HL-60 (cell line): ENCODE results near the gene PPEF2.

Source experiments
- DNase-seq, 2 experiments: peaks; one replicate each; pipeline ENCODE4 v3.0.0-alpha.2; 2010 to 2020; ENCODE audit warnings: low read depth in 1 of 2, low spot score in 1 of 2
- H3K27ac ChIP-seq: fragments of 250-450 bp; sonication (Bioruptor Pico); replicated peaks from 2 replicates; pipeline ENCODE4 v1.5.1; 2020; ENCODE audit warnings: mild to moderate bottlenecking, moderate library complexity
- H3K27me3 ChIP-seq: fragments of 250-450 bp; sonication (Bioruptor Pico); 2 replicates; pipeline ENCODE4 v1.5.1; 2021; ENCODE audit warnings: mild to moderate bottlenecking, moderate library complexity; ENCODE audit not compliant: insufficient read depth, poor library complexity, severe bottlenecking
- H3K4me3 ChIP-seq: replicated peaks from 2 replicates; pipeline ENCODE4 v1.5.1; 2011; ENCODE audit warnings: mild to moderate bottlenecking, control low read depth, low read length; ENCODE audit not compliant: insufficient read depth
- GABPA ChIP-seq: IDR thresholded peaks from 2 replicates; pipeline ENCODE4 v1.6.1; 2012; ENCODE audit warnings: low read depth
- POLR2AphosphoS5 ChIP-seq: IDR thresholded peaks from 2 replicates; pipeline ENCODE4 v1.6.1; 2012; ENCODE audit warnings: low read depth
- SPI1 ChIP-seq: IDR thresholded peaks from 2 replicates; pipeline ENCODE4 v1.6.1; 2012; ENCODE audit warnings: low read depth, mild to moderate bottlenecking, borderline replicate concordance
- TF ChIP-seq, protein P1 (sequence below): IDR thresholded peaks from 2 replicates; pipeline ENCODE4 v1.6.1; 2012; ENCODE audit warnings: low read depth; ENCODE audit not compliant: insufficient replicate concordance
- TF ChIP-seq, protein P2 (sequence below): IDR thresholded peaks from one replicate; pipeline ENCODE4 v1.5.1; 2011; ENCODE audit warnings: low read length, control low read depth, inconsistent platforms; ENCODE audit not compliant: insufficient read depth

The PPEF2 gene

DNA sequence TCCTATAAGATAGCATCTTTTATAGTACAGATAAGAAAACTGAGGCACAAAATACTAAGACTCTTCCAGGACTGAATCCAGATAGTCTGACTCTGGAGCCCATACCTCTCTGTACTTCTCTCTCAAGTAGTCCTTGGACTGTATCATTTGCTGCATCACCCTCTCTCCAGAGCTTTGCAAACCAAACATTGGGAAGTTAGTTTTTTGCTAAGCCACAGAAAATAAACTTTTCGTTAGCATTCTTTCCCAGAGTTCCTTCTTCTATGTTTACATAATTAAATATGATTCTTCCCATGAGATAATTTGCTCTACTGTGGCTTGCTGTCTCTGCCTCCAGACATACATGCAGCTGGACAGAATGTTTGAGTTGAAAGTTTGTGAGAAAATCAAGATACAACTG lies 22.0 kb downstream of the PPEF2 start:
- no peak for TF ChIP-seq SPI1
- Histone ChIP-seq H3K27ac (no peak overlapping the region), H3K27me3 (no peaks in the 10 kb centered on the region), H3K4me3 (no peak overlapping the region)
- DNase-seq = no peak

DNA sequence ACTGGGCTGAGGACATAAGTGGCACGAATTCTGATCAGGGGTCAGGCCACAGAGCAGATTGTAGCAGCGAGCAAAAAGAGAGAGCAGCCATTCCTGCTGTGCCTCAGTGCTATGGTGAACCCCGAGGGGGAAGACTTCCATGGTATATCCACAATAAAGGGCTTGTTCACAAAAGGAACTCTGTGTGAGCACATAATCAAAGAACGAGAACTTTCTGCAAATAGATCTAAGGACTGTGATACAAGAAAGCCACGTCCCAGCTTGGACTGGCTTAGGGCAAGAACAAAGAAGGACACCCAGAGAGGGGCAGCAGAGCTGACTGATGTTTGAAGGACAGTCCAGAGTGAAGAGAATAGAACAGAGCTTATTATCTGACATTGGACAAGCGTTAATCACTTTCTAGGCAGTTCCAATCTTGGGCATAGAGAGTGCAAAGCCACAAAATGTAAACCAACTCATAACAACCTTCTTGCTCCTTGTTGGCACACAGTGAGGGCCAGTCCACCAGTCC lies 24.0 kb downstream of the PPEF2 start:
- Histone ChIP-seq H3K4me3 (no peak overlapping the region), H3K27ac (no peak overlapping the region), H3K27me3 (no peaks in the 10 kb centered on the region)
- TF ChIP-seq, protein P1, sequence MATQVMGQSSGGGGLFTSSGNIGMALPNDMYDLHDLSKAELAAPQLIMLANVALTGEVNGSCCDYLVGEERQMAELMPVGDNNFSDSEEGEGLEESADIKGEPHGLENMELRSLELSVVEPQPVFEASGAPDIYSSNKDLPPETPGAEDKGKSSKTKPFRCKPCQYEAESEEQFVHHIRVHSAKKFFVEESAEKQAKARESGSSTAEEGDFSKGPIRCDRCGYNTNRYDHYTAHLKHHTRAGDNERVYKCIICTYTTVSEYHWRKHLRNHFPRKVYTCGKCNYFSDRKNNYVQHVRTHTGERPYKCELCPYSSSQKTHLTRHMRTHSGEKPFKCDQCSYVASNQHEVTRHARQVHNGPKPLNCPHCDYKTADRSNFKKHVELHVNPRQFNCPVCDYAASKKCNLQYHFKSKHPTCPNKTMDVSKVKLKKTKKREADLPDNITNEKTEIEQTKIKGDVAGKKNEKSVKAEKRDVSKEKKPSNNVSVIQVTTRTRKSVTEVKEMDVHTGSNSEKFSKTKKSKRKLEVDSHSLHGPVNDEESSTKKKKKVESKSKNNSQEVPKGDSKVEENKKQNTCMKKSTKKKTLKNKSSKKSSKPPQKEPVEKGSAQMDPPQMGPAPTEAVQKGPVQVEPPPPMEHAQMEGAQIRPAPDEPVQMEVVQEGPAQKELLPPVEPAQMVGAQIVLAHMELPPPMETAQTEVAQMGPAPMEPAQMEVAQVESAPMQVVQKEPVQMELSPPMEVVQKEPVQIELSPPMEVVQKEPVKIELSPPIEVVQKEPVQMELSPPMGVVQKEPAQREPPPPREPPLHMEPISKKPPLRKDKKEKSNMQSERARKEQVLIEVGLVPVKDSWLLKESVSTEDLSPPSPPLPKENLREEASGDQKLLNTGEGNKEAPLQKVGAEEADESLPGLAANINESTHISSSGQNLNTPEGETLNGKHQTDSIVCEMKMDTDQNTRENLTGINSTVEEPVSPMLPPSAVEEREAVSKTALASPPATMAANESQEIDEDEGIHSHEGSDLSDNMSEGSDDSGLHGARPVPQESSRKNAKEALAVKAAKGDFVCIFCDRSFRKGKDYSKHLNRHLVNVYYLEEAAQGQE = no peak
- TF ChIP-seq SPI1 = no peak
- no peak for TF ChIP-seq GABPA
- TF ChIP-seq, protein P2, sequence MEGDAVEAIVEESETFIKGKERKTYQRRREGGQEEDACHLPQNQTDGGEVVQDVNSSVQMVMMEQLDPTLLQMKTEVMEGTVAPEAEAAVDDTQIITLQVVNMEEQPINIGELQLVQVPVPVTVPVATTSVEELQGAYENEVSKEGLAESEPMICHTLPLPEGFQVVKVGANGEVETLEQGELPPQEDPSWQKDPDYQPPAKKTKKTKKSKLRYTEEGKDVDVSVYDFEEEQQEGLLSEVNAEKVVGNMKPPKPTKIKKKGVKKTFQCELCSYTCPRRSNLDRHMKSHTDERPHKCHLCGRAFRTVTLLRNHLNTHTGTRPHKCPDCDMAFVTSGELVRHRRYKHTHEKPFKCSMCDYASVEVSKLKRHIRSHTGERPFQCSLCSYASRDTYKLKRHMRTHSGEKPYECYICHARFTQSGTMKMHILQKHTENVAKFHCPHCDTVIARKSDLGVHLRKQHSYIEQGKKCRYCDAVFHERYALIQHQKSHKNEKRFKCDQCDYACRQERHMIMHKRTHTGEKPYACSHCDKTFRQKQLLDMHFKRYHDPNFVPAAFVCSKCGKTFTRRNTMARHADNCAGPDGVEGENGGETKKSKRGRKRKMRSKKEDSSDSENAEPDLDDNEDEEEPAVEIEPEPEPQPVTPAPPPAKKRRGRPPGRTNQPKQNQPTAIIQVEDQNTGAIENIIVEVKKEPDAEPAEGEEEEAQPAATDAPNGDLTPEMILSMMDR = no peak
- TF ChIP-seq POLR2AphosphoS5 = no peak
- no peak for DNase-seq

DNA sequence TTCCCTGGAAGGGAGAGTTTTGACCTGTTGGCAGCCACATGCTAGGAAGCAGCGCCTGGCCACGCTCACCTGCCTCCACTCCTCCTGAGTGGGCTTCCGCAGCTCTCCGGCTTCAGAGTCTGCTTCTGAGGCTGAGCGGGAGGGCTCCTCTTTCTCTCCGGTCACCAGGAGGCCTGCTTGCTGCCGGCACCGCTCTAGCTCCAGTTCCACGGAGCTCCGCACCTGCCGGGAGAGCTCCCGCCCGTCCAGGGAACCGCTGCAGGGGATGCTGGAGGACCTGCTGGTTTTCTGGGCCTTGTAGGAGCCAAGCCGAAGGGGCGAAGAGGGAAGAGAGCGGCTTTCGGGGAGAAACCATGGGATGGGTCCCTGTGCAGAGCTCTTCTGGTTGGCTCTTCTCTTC lies 26.0 kb downstream of the PPEF2 start:
- TF ChIP-seq SPI1 (no peak), GABPA (no peak), POLR2AphosphoS5 (no peak)
- TF ChIP-seq, protein P2 = no peak
- TF ChIP-seq, protein P1 = no peak
- H3K27ac ChIP-seq = no peak overlapping the region
- no peaks in the 10 kb centered on the region for H3K27me3 ChIP-seq
- DNase-seq = no peak
- H3K4me3 ChIP-seq = no peak overlapping the region

DNA sequence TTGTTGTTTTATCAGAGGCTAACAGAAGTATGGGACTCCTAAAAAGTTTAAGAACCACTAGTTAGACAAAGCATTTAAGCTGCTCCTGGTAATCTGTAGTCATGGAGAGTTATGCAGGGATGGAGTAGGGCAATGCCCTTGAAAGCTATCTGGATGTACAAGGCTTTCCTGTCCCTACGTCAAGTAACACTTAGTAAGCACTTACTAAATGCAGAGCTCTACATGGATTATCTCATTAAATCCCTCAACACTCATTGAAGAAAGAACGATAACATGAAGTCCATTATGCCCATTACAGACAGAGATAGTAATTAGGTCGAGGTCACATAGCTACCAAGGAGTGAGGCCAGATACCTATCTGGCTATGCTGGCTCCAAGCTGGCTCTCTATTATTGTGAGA lies 33.2 kb downstream of the PPEF2 start:
- H3K4me3 ChIP-seq = no peak overlapping the region
- no peaks in the 10 kb centered on the region for H3K27me3 ChIP-seq
- TF ChIP-seq, protein P2 = no peak
- no peak for TF ChIP-seq SPI1
- no peak for TF ChIP-seq POLR2AphosphoS5
- TF ChIP-seq, protein P1 = no peak
- TF ChIP-seq GABPA = no peak
- DNase-seq = no peak
- no peak overlapping the region for H3K27ac ChIP-seq
